CD14-positive monocyte (primary cell): ENCODE data around the gene GAK. TPM values are rescaled to one million over a fixed set of nuclear protein-coding genes. Genes with fewer than 3 reads are reported as not detected.
"Not testable (repeated sequence)": the region's sequence is repeated elsewhere in the genome, so short reads cannot be mapped to it uniquely, and the experiment has no call there.

Source experiments
- DNase-seq, 3 donors: peaks; one replicate each; pipeline ENCODE4 v3.0.0-alpha.2; 2011 to 2022
- H2AFZ ChIP-seq: 2 replicates; pipeline ENCODE4 v1.6.0; 2012; ENCODE audit warnings: mild to moderate bottlenecking, low read depth, low read length, inconsistent platforms; ENCODE audit not compliant: insufficient read depth, poor library complexity, severe bottlenecking
- H3K27ac ChIP-seq, 2 donors: 1 replicate in 1 of 2; 2 replicates in 1 of 2; pipeline ENCODE4 v1.5.1; 2012 to 2013; ENCODE audit warnings: low read length in 2 of 2, control low read depth in 1 of 2, inconsistent platforms in 1 of 2, low read depth in 1 of 2, mild to moderate bottlenecking in 1 of 2
- H3K27me3 ChIP-seq, 2 donors: one replicate each; pipeline versions ENCODE4 v1.6.0 to v1.6.1; 2011 to 2013; ENCODE audit warnings: low read length in 2 of 2; ENCODE audit not compliant: control insufficient read depth in 2 of 2, insufficient read depth in 2 of 2
- H3K36me3 ChIP-seq, 2 donors: replicated peaks in 1 of 2; 1 replicate in 1 of 2; 2 replicates in 1 of 2; pipeline versions ENCODE4 v1.5.1 to v1.6.1; 2012 to 2013; ENCODE audit warnings: low read length in 2 of 2, control low read depth in 1 of 2, inconsistent platforms in 1 of 2, mild to moderate bottlenecking in 1 of 2; ENCODE audit not compliant: insufficient read depth in 2 of 2, control insufficient read depth in 1 of 2
- H3K4me1 ChIP-seq, 2 donors: 1 replicate in 1 of 2; 2 replicates in 1 of 2; pipeline versions ENCODE4 v1.5.1 to v1.6.1; 2012 to 2013; ENCODE audit warnings: low read length in 2 of 2, control low read depth in 1 of 2, inconsistent platforms in 1 of 2, mild to moderate bottlenecking in 1 of 2, moderate library complexity in 1 of 2; ENCODE audit not compliant: insufficient read depth in 2 of 2, control insufficient read depth in 1 of 2
- H3K4me2 ChIP-seq: replicated peaks from 2 replicates; pipeline ENCODE3; 2012; ENCODE audit warnings: low read length, moderate library complexity, mild to moderate bottlenecking; ENCODE audit not compliant: poor library complexity, severe bottlenecking; ENCODE audit errors: extremely low read depth
- H3K4me3 ChIP-seq, 3 experiments: fragments of 200-600 bp in 1 of 3; sonication (generic) in 1 of 3; replicated peaks in 1 of 3; 1 replicate in 2 of 3; 2 replicates in 1 of 3; pipeline ENCODE4 v1.5.1; 2011 to 2013; ENCODE audit warnings: low read length in 3 of 3, mild to moderate bottlenecking in 3 of 3, control low read depth in 2 of 3, low read depth in 2 of 3, inconsistent platforms in 1 of 3, moderate library complexity in 1 of 3
- H3K79me2 ChIP-seq: 2 replicates; pipeline ENCODE4 v1.6.0; 2012; ENCODE audit warnings: mild to moderate bottlenecking, control low read depth, inconsistent platforms, low read length, moderate library complexity; ENCODE audit not compliant: insufficient read depth
- H3K9ac ChIP-seq: 2 replicates; pipeline ENCODE4 v1.6.0; 2017; ENCODE audit warnings: low read length, mild to moderate bottlenecking; ENCODE audit not compliant: insufficient read depth, poor library complexity, severe bottlenecking
- H3K9me3 ChIP-seq, 2 donors: replicated peaks in 1 of 2; 1 replicate in 1 of 2; 2 replicates in 1 of 2; pipeline versions ENCODE4 v1.5.1 to v1.6.1; 2012 to 2013; ENCODE audit warnings: low read length in 2 of 2, control low read depth in 1 of 2; ENCODE audit not compliant: control insufficient read depth in 1 of 2, insufficient read depth in 1 of 2
- H4K20me1 ChIP-seq: 2 replicates; pipeline ENCODE4 v1.6.0; 2012; ENCODE audit warnings: mild to moderate bottlenecking, low read length, control low read depth, moderate library complexity; ENCODE audit not compliant: insufficient read depth
- H3K27ac Mint-ChIP-seq, 7 donors: one replicate each; pipeline ENCODE4 v1.8.0; 2020; ENCODE audit warnings: mild to moderate bottlenecking in 7 of 7, mixed read lengths in 7 of 7, moderate library complexity in 6 of 7, inconsistent platforms in 2 of 7
- H3K27me3 Mint-ChIP-seq, 3 donors: one replicate each; pipeline ENCODE4 v1.8.0; 2021 to 2022; ENCODE audit warnings: low read depth in 3 of 3, mild to moderate bottlenecking in 3 of 3, mixed read lengths in 3 of 3, moderate library complexity in 3 of 3, inconsistent platforms in 1 of 3
- H3K36me3 Mint-ChIP-seq, 2 donors: one replicate each; pipeline ENCODE4 v1.8.0; 2020; ENCODE audit warnings: mixed read lengths in 2 of 2, inconsistent platforms in 1 of 2, mild to moderate bottlenecking in 1 of 2
- H3K4me1 Mint-ChIP-seq: one replicate; pipeline ENCODE4 v1.8.0; 2020; ENCODE audit warnings: mild to moderate bottlenecking, mixed read lengths
- H3K4me3 Mint-ChIP-seq, 2 donors: one replicate each; pipeline ENCODE4 v1.8.0; 2020; ENCODE audit warnings: mild to moderate bottlenecking in 2 of 2, mixed read lengths in 2 of 2, moderate library complexity in 1 of 2
- H3K9me3 Mint-ChIP-seq, 7 donors: one replicate each; pipeline ENCODE4 v1.8.0; 2020 to 2022; ENCODE audit warnings: mixed read lengths in 7 of 7, mild to moderate bottlenecking in 6 of 7, moderate library complexity in 6 of 7, inconsistent platforms in 2 of 7
- whole genome bisulfite sequencing: methylation state at CpG from one replicate; pipeline ENCODE4 v1.1.5; 2013; ENCODE audit warnings: missing lambda C conversion rate; ENCODE audit not compliant: insufficient coverage; 5-methylcytosine and 5-hydroxymethylcytosine counted together
- intact Hi-C, 2 donors: fragments of 100-400 bp; cut with micrococcal nuclease; formaldehyde crosslinking; loops; one replicate each; pipeline versions ENCODE4 v1.15.0 to v1.15.1; 2023
- polyA plus RNA-seq, 3 donors: library from polyadenylated mRNA; depleted of rRNA in 1 of 3; unstranded in 2 of 3; stranded (reverse) in 1 of 3; fragments of 300-500 nt in 2 of 3; fragments of >200 nt in 1 of 3; fragmentation: Illumina TruSeq in 2 of 3; gene quantifications; 1 replicate in 2 of 3; 2 replicates in 1 of 3; pipeline ENCODE4 v1.2.3, GENCODE V29; 2012 to 2021
- TF ChIP-seq, protein P1 (sequence below): fragments of 200-600 bp; IDR thresholded peaks from one replicate; pipeline ENCODE4 v1.8.0; 2022; ENCODE audit warnings: antibody characterized with exemption, mild to moderate bottlenecking

GAK gene
- polyA plus RNA-seq, 3 donors: 40.3 to 88.7 (median 54.9) TPM

DNA sequence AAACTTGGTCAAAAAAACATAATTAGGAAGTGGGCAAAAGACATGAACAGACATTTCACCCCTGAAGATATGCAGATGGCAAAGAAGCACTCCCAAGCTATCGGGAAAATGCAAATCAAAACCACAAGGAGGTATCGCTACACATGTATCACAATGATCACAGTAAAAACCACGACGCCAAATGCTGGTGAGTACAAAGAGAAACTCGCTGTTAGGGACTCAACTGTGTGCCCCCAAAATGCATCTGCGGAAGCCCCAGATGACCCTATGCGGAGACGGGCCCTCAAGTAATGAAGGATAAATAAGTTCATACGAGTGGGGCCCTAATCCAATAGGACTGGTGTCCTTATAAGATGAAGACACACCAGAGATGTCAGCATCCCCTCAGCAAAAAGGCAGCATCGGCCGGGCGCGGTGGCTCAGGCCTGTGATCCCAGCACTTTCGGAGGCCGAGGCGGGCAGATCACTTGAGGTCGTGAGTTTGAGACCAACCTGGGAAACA, 10.2 kb downstream of the GAK start:
- Histone ChIP-seq H3K4me1 (peaks cover 36 to 46% of the 10 kb centered on the region in 2 donors), H3K4me3 (no peak overlapping the region), H4K20me1 (peaks cover 100% of the 10 kb centered on the region), H3K9ac (no peak overlapping the region), H3K4me2 (no peak overlapping the region), H3K9me3 (no peaks in the 10 kb centered on the region), H3K79me2 (peaks cover 98% of the 10 kb centered on the region), H3K36me3 (peaks cover 7 to 21% of the 10 kb centered on the region in 2 donors), H3K27ac (no peak overlapping the region), H3K27me3 (no peaks in the 10 kb centered on the region), H2AFZ (no peak overlapping the region)
- peaks cover 82% of the 10 kb centered on the region for H3K4me1 Mint-ChIP-seq
- intact Hi-C loops: no loop called here
- TF ChIP-seq, protein P1, sequence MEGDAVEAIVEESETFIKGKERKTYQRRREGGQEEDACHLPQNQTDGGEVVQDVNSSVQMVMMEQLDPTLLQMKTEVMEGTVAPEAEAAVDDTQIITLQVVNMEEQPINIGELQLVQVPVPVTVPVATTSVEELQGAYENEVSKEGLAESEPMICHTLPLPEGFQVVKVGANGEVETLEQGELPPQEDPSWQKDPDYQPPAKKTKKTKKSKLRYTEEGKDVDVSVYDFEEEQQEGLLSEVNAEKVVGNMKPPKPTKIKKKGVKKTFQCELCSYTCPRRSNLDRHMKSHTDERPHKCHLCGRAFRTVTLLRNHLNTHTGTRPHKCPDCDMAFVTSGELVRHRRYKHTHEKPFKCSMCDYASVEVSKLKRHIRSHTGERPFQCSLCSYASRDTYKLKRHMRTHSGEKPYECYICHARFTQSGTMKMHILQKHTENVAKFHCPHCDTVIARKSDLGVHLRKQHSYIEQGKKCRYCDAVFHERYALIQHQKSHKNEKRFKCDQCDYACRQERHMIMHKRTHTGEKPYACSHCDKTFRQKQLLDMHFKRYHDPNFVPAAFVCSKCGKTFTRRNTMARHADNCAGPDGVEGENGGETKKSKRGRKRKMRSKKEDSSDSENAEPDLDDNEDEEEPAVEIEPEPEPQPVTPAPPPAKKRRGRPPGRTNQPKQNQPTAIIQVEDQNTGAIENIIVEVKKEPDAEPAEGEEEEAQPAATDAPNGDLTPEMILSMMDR: no peak
- H3K27ac Mint-ChIP-seq: peak overlapping the region in 4 of 7 donors; percentile 32 to 54 (median 46)
- H3K9me3 Mint-ChIP-seq: peaks cover 0 to 2% (median 0%) of the 10 kb centered on the region in 7 donors
- DNase-seq: no peak
- peaks cover 12 to 39% of the 10 kb centered on the region in 2 donors for H3K36me3 Mint-ChIP-seq
- H3K27me3 Mint-ChIP-seq: peaks cover 0 to 2% (median 1%) of the 10 kb centered on the region in 3 donors
- H3K4me3 Mint-ChIP-seq: no peak overlapping the region
- WGBS: 83% methylated on average over 10 of the region's 17 CpGs

DNA sequence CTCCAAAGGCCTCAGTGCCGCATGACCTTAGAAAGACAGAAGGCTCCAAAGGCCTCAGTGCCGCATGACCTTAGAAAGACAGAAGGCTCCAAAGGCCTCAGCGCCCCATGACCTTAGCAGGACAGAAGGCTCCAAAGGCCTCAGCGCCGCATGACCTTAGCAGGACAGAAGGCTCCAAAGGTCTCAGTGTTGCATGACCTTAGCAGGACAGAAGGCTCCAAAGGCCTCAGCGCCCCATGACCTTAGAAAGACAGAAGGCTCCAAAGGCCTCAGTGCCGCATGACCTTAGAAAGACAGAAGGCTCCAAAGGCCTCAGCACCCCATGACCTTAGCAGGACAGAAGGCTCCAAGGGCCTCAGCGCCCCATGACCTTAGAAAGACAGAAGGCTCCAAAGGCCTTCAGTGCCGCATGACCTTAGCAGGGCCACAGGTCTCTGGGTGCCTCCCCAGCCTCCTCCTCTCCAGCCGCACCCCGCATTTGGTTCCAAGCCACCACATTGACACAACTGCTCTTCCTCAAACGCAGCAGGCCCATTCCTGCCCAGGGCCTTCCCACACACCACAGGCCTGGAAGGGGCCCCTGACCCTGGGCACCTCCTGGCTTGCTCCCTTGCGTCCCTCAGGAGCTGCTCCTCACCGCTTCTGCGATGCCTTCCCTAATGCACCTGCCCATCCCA, 13.0 kb downstream of the GAK start:
- H3K36me3 ChIP-seq, DNase-seq, intact Hi-C loops, H3K9me3 Mint-ChIP-seq, H3K4me2 ChIP-seq, H3K9ac ChIP-seq, H3K9me3 ChIP-seq, H3K27me3 ChIP-seq, H3K4me3 Mint-ChIP-seq, H3K27ac ChIP-seq, H3K27me3 Mint-ChIP-seq, H2AFZ ChIP-seq, H3K4me3 ChIP-seq: not testable (repeated sequence)
- H3K79me2 ChIP-seq: peaks cover 98% of the 10 kb centered on the region
- H4K20me1 ChIP-seq: peaks cover 100% of the 10 kb centered on the region
- H3K4me1 ChIP-seq: peaks cover 59 to 60% of the 10 kb centered on the region in 2 donors
- Mint-ChIP-seq H3K27ac (peak overlapping the region in 4 of 7 donors; percentile 3 to 71 (median 28)), H3K4me1 (peaks cover 85% of the 10 kb centered on the region), H3K36me3 (peaks cover 7 to 30% of the 10 kb centered on the region in 2 donors)
- WGBS: 98% methylated on average over 14 of the region's 15 CpGs

GRCh38 chr4:918591-918990, 13.5 kb downstream of the GAK start:
- peak overlapping the region in 1 of 2 donors; percentile 20 for H3K27ac ChIP-seq
- Mint-ChIP-seq H3K4me1 (peaks cover 81% of the 10 kb centered on the region), H3K36me3 (peaks cover 7 to 28% of the 10 kb centered on the region in 2 donors)
- H2AFZ ChIP-seq, intact Hi-C loops, H3K4me3 Mint-ChIP-seq, H3K27me3 Mint-ChIP-seq, H3K9ac ChIP-seq, H3K9me3 ChIP-seq, H3K27me3 ChIP-seq, H3K4me3 ChIP-seq, DNase-seq, H3K27ac Mint-ChIP-seq, H3K4me2 ChIP-seq, H3K9me3 Mint-ChIP-seq, H3K36me3 ChIP-seq: not testable (repeated sequence)
- WGBS: no CpG with 5 or more reads among the region's 6 CpGs
- peaks cover 57 to 59% of the 10 kb centered on the region in 2 donors for H3K4me1 ChIP-seq
- H3K79me2 ChIP-seq: peaks cover 95% of the 10 kb centered on the region
- peaks cover 100% of the 10 kb centered on the region for H4K20me1 ChIP-seq
